HepG2 (cell line): ENCODE measurements around the gene TSEN54. TPM values are rescaled to one million over a fixed set of nuclear protein-coding genes. Genes with fewer than 3 reads are reported as not detected.
A peak's percentile ranks its signal among the peaks of the same experiment; 100 is the strongest.

Source experiments
- ATF7-NPFF ChIP-seq: sonication (generic); formaldehyde crosslinking; IDR thresholded peaks from 2 replicates; pipeline ENCODE4 v1.8.1; 2023; ENCODE audit warnings: mild to moderate bottlenecking, low read depth, missing genetic modification reagents, moderate library complexity
- DMAP1 ChIP-seq: IDR thresholded peaks from 2 replicates; pipeline ENCODE4 v1.6.1; 2016
- FOSL2 ChIP-seq: sonication (generic); formaldehyde crosslinking; IDR thresholded peaks from 2 replicates; pipeline ENCODE4 v1.4.0; 2020; ENCODE audit warnings: missing genetic modification reagents
- GLMP ChIP-seq: sonication (generic); formaldehyde crosslinking; IDR thresholded peaks from 2 replicates; pipeline ENCODE4 v1.9.0; 2021; ENCODE audit warnings: missing genetic modification reagents, mild to moderate bottlenecking, borderline replicate concordance
- HBP1 ChIP-seq: IDR thresholded peaks from 2 replicates; pipeline ENCODE4 v1.6.1; 2016; ENCODE audit warnings: low read depth, control low read depth
- HDAC6 ChIP-seq: fragments of 200-600 bp; sonication (generic); IDR thresholded peaks from 2 replicates; pipeline ENCODE4 v1.7.0; 2017; ENCODE audit warnings: mild to moderate bottlenecking, antibody characterized with exemption, low read length, low read depth
- HNF1B ChIP-seq: sonication (generic); formaldehyde crosslinking; IDR thresholded peaks from 2 replicates; pipeline ENCODE4 v1.5.1; 2020; ENCODE audit warnings: mild to moderate bottlenecking, moderate library complexity, missing genetic modification reagents
- HNRNPUL1 ChIP-seq: fragments of 200-400 bp; formaldehyde crosslinking; IDR thresholded peaks from 2 replicates; pipeline ENCODE4 v1.6.1; 2017; ENCODE audit warnings: low read depth, mild to moderate bottlenecking, low read length, moderate library complexity
- MATR3 ChIP-seq: sonication (generic); formaldehyde crosslinking; IDR thresholded peaks from 2 replicates; pipeline ENCODE4 v1.4.0; 2020; ENCODE audit warnings: missing genetic modification reagents
- NONO ChIP-seq, 2 experiments: fragments of 450-650 bp in 1 of 2; sonication (generic) in 1 of 2; formaldehyde crosslinking in 1 of 2; IDR thresholded peaks in 1 of 2; conservative IDR thresholded peaks in 1 of 2; 2 replicates each; pipeline versions ENCODE4 v1.6.1 to v1.8.0; 2017 to 2022; ENCODE audit warnings: mild to moderate bottlenecking in 1 of 2, missing genetic modification reagents in 1 of 2, moderate library complexity in 1 of 2
- PATZ1 ChIP-seq: sonication (generic); formaldehyde crosslinking; IDR thresholded peaks from 2 replicates; pipeline ENCODE4 v1.4.0; 2020; ENCODE audit warnings: missing genetic modification reagents
- SAP130 ChIP-seq: IDR thresholded peaks from 2 replicates; pipeline ENCODE4 v1.6.1; 2016; ENCODE audit warnings: low read depth
- TP53 ChIP-seq: sonication (generic); formaldehyde crosslinking; conservative IDR thresholded peaks from 2 replicates; pipeline ENCODE4 v1.4.0; 2020; ENCODE audit warnings: missing genetic modification reagents
- XRCC5 ChIP-seq: fragments of 200-400 bp; formaldehyde crosslinking; optimal IDR thresholded peaks from 2 replicates; pipeline ENCODE3; 2017; ENCODE audit warnings: mild to moderate bottlenecking, low read length
- ZFY ChIP-seq: sonication (generic); formaldehyde crosslinking; IDR thresholded peaks from 2 replicates; pipeline ENCODE4 v1.4.0; 2020; ENCODE audit warnings: missing genetic modification reagents
- ZMYM3 ChIP-seq: sonication (generic); formaldehyde crosslinking; IDR thresholded peaks from 2 replicates; pipeline ENCODE4 v1.5.1; 2020; ENCODE audit warnings: mild to moderate bottlenecking, missing genetic modification reagents
- ZNF121 ChIP-seq: sonication (generic); formaldehyde crosslinking; IDR thresholded peaks from 2 replicates; pipeline ENCODE4 v1.5.0; 2020; ENCODE audit warnings: mild to moderate bottlenecking, missing genetic modification reagents
- ZNF225 ChIP-seq: sonication (generic); formaldehyde crosslinking; IDR thresholded peaks from 2 replicates; pipeline ENCODE4 v1.4.0; 2020; ENCODE audit warnings: mild to moderate bottlenecking, missing genetic modification reagents
- ZNF230 ChIP-seq: sonication (generic); formaldehyde crosslinking; IDR thresholded peaks from 2 replicates; pipeline ENCODE4 v1.4.0; 2020; ENCODE audit warnings: mild to moderate bottlenecking, missing genetic modification reagents
- ZNF513 ChIP-seq: sonication (generic); formaldehyde crosslinking; conservative IDR thresholded peaks from 2 replicates; pipeline ENCODE4 v1.5.0; 2020; ENCODE audit warnings: missing genetic modification reagents
- ZNF724P ChIP-seq: sonication (generic); formaldehyde crosslinking; IDR thresholded peaks from 2 replicates; pipeline ENCODE4 v1.8.0; 2022; ENCODE audit warnings: missing genetic modification reagents, borderline replicate concordance
- polyA plus RNA-seq, 8 experiments: library from polyadenylated mRNA; depleted of rRNA in 3 of 8; stranded (reverse) in 7 of 8; unstranded in 1 of 8; fragments of >200 nt; fragmentation: Illumina TruSeq in 4 of 8; extraction: Trizol in 4 of 8; gene quantifications; 2 replicates each; pipeline versions ENCODE4 v1.2.1 to v1.2.3, GENCODE V29; 2011 to 2016; ENCODE audit warnings: low read depth in 4 of 8, missing spikeins in 1 of 8, mixed read lengths in 1 of 8; ENCODE audit not compliant: insufficient read depth in 1 of 8
- total RNA-seq, 5 experiments: library from RNA; depleted of rRNA; stranded (reverse); fragments of >200 nt; fragmentation: Illumina TruSeq; extraction: Trizol; gene quantifications; 2 replicates each; pipeline ENCODE4 v1.2.3, GENCODE V29; 2016; ENCODE audit warnings: low read depth in 1 of 5

The TSEN54 gene
- total and polyA plus RNA-seq, 2 of the 13 experiments (the other 11 are each of a cell fraction or from before 2014, with no cell fraction given), result 62.9 to 63.3 TPM

- TF ChIP-seq TP53 (CRISPR knock-in tag), result 0 out of 2 replicates have a peak, but pooled peaks have one; percentile 55
- TF ChIP-seq ZNF230 (CRISPR knock-in tag), result 0 out of 2 replicates have a peak, but pooled peaks have one; percentile 15
- TF ChIP-seq MATR3 (CRISPR knock-in tag), result no peak
- TF ChIP-seq ZNF225, result 0 out of 2 replicates have a peak, but pooled peaks have one; percentile 21
- no peak for TF ChIP-seq GLMP (CRISPR knock-in tag)
- peak; percentile 64 for TF ChIP-seq FOSL2
- peak; percentile 86 for TF ChIP-seq ZNF724P (CRISPR knock-in tag)
- TF ChIP-seq ZNF121, result peak; percentile 76; the same call in 1 of the 2 replicates
- peak; percentile 91 for TF ChIP-seq ZFY (CRISPR knock-in tag)
- TF ChIP-seq PATZ1 (CRISPR knock-in tag), result peak; percentile 98
- no peak for TF ChIP-seq HNRNPUL1
- no peak for TF ChIP-seq HDAC6
- no peak for TF ChIP-seq NONO (IDR thresholded peaks at IDR 0.05)
- peak; percentile 89 for TF ChIP-seq NONO (CRISPR knock-in tag; conservative IDR thresholded peaks at IDR 0.05)
- peak; percentile 77; the same call in 1 of the 2 replicates for TF ChIP-seq HBP1 (CRISPR knock-in tag)
- TF ChIP-seq ZNF513 (CRISPR knock-in tag), result no peak
- TF ChIP-seq XRCC5, result peak; percentile 95
- TF ChIP-seq HNF1B (CRISPR knock-in tag), result peak; percentile 92
- TF ChIP-seq ZMYM3 (CRISPR knock-in tag), result peak; percentile 95
- TF ChIP-seq ATF7-NPFF (CRISPR knock-in tag), result peak; percentile 83
- 0 out of 2 replicates have a peak, but pooled peaks have one; percentile 22 for TF ChIP-seq DMAP1 (CRISPR knock-in tag)
- TF ChIP-seq SAP130 (CRISPR knock-in tag), result peak; percentile 95
Observed at GRCh38 chr17:75511610-75512575, 4.4 kb upstream of the TSEN54 start (continued).
